ENCODE measurements around the gene ABHD8.

The ABHD8 gene

GRCh38 chr19:17334414-17335409 lies 31.5 kb upstream of the ABHD8 start, which contains the start of gene ANO8:
Gene ANO8, minus strand, starts transcription at chr19:17334855. Its CDS starts 185 bp downstream, at chr19:17334670.
- DNase-seq (ENCODE audit: low read depth in 1 of 2, low spot score in 1 of 2) = peak; percentile 84 to 95

GRCh38 chr19:17333611-17334413 lies 30.6 kb upstream of the ABHD8 start:
- DNase-seq (ENCODE audit: low read depth in 1 of 2, low spot score in 1 of 2) = peak; percentile 52 to 57

GRCh38 chr19:17332677-17333581 lies 29.7 kb upstream of the ABHD8 start:
- DNase-seq (ENCODE audit: low read depth in 1 of 2, low spot score in 1 of 2) = no peak

- DNase-seq (ENCODE audit: low read depth in 1 of 2, low spot score in 1 of 2) = no peak
These were observed 29.1 kb upstream of the ABHD8 start for GRCh38 chr19:17332360-17332676.

GRCh38 chr19:17331045-17331558 lies 27.9 kb upstream of the ABHD8 start:
- no peak for DNase-seq (ENCODE audit: low read depth in 1 of 2, low spot score in 1 of 2)

- DNase-seq (ENCODE audit: low read depth in 1 of 2, low spot score in 1 of 2) = no peak
These were observed 27.2 kb upstream of the ABHD8 start for GRCh38 chr19:17330262-17331044.

- DNase-seq (ENCODE audit: low read depth in 1 of 2, low spot score in 1 of 2) = no peak
These were observed 26.4 kb upstream of the ABHD8 start for GRCh38 chr19:17329366-17330261.

- no peak for DNase-seq (ENCODE audit: low read depth in 1 of 2, low spot score in 1 of 2)
These were observed 25.5 kb upstream of the ABHD8 start for GRCh38 chr19:17328517-17329365.

- DNase-seq (ENCODE audit: low read depth in 1 of 2, low spot score in 1 of 2) = peak in 1 of 2 donors; percentile 42
These were observed 24.7 kb upstream of the ABHD8 start for GRCh38 chr19:17327654-17328516.

- DNase-seq (ENCODE audit: low read depth in 1 of 2, low spot score in 1 of 2) = no peak
These were observed 23.9 kb upstream of the ABHD8 start for GRCh38 chr19:17327068-17327653.

GRCh38 chr19:17326595-17326966 lies 23.4 kb upstream of the ABHD8 start:
- DNase-seq (ENCODE audit: low read depth in 1 of 2, low spot score in 1 of 2) = no peak

- DNase-seq (ENCODE audit: low read depth in 1 of 2, low spot score in 1 of 2) = no peak
These were observed 22.8 kb upstream of the ABHD8 start for GRCh38 chr19:17325881-17326594.

GRCh38 chr19:17325133-17325532 lies 21.9 kb upstream of the ABHD8 start:
- DNase-seq (ENCODE audit: low read depth in 1 of 2, low spot score in 1 of 2) = no peak

GRCh38 chr19:17324357-17325114 lies 21.3 kb upstream of the ABHD8 start:
- DNase-seq (ENCODE audit: low read depth in 1 of 2, low spot score in 1 of 2) = no peak

GRCh38 chr19:17323964-17324332 lies 20.7 kb upstream of the ABHD8 start:
- no peak for DNase-seq (ENCODE audit: low read depth in 1 of 2, low spot score in 1 of 2)

Data from activated T-helper 1 cell treated with anti-CD3 and anti-CD28 coated beads, Interleukin-2, amount 50 U/mL, for 16 hours (primary cell).